Lung (tissue), 12 donors: Measurements from ENCODE around the gene DYNLRB1. TPM values are rescaled to one million over a fixed set of nuclear protein-coding genes. Genes with fewer than 3 reads are reported as not detected.

ENCODE experiments used
- ATAC-seq: fragments of 200-7000 bp; cut with Tn5 transposase; one replicate; pipeline ENCODE4 v1.9.1; 2020; ENCODE audit warnings: moderate number of reproducible peaks; ENCODE audit not compliant: insufficient read depth, low FRiP score
- DNase-seq, 3 donors: peaks; one replicate each; pipeline ENCODE4 v3.0.0-alpha.2; 2013 to 2017
- H3K27ac ChIP-seq, 2 donors: one replicate each; pipeline ENCODE4 v1.5.1; 2013; ENCODE audit warnings: mild to moderate bottlenecking in 2 of 2, moderate library complexity in 2 of 2, control low read depth in 1 of 2, inconsistent platforms in 1 of 2, low read depth in 1 of 2, low read length in 1 of 2
- H3K27me3 ChIP-seq, 3 donors: one replicate each; pipeline ENCODE4 v1.5.1; 2013; ENCODE audit warnings: low read length in 2 of 3; ENCODE audit not compliant: control insufficient read depth in 3 of 3, insufficient read depth in 3 of 3
- H3K36me3 ChIP-seq, 4 donors: one replicate each; pipeline ENCODE4 v1.5.1; 2013; ENCODE audit warnings: low read length in 4 of 4, mild to moderate bottlenecking in 1 of 4, moderate library complexity in 1 of 4; ENCODE audit not compliant: control insufficient read depth in 4 of 4, insufficient read depth in 4 of 4
- H3K4me1 ChIP-seq, 5 donors: one replicate each; pipeline ENCODE4 v1.5.1; 2013; ENCODE audit warnings: low read length in 5 of 5, mild to moderate bottlenecking in 2 of 5, moderate library complexity in 1 of 5; ENCODE audit not compliant: control insufficient read depth in 5 of 5, insufficient read depth in 5 of 5
- H3K4me3 ChIP-seq: one replicate; pipeline ENCODE4 v1.5.1; 2013; ENCODE audit warnings: mild to moderate bottlenecking, control low read depth, moderate library complexity
- H3K9ac ChIP-seq, 2 donors: one replicate each; pipeline ENCODE4 v1.5.1; 2013; ENCODE audit warnings: low read length in 2 of 2, control low read depth in 1 of 2; ENCODE audit not compliant: insufficient read depth in 1 of 2
- H3K9me3 ChIP-seq, 4 donors: one replicate each; pipeline ENCODE4 v1.5.1; 2013; ENCODE audit warnings: low read length in 3 of 4, mild to moderate bottlenecking in 1 of 4, moderate library complexity in 1 of 4; ENCODE audit not compliant: control insufficient read depth in 4 of 4, insufficient read depth in 3 of 4
- CTCF ChIP-seq: IDR thresholded peaks from 2 replicates; pipeline ENCODE4 v1.5.1; 2012; ENCODE audit warnings: mild to moderate bottlenecking; ENCODE audit errors: control extremely low read depth, extremely low read depth
- WGBS, 2 donors: extraction: QIAGEN DNeasy Blood & Tissue Kit; methylation state at CpG; one replicate each; pipeline ENCODE4 v1.1.7; 2013; 5-methylcytosine and 5-hydroxymethylcytosine counted together
- polyA plus RNA-seq, 2 donors: library from polyadenylated mRNA; stranded (reverse); fragments of 200-250 nt; gene quantifications; one replicate each; pipeline ENCODE4 v1.2.1, GENCODE V29; 2013
- total RNA-seq, 2 donors: library from RNA; depleted of rRNA in 1 of 2; stranded (reverse); fragments of >200 nt in 1 of 2; gene quantifications; one replicate each; pipeline ENCODE4 v1.2.1, GENCODE V29; 2014 to 2021
- donor health status: control.
- donor health status: control.
- donor health status: Bipolar disorder and iron deficiency.
- donor health status: healthy.
- donor health status: DM: yes; HTN: yes; CAD: no.

The DYNLRB1 gene
- total and polyA plus RNA-seq, 4 donors = 77.3 to 433 (median 156) TPM

GRCh38 chr20:34553366-34553867 lies 37.2 kb downstream of the DYNLRB1 start:
- WGBS, 2 donors = 41 to 77% methylated on average over 4 of the region's 4 CpGs
- ATAC-seq (no peak), DNase-seq (no peak)
- H3K9ac ChIP-seq = no peak overlapping the region
- H3K9me3 ChIP-seq = peaks cover 0 to 2% (median 0%) of the 10 kb centered on the region in 4 donors
- H3K27me3 ChIP-seq = no peaks in the 10 kb centered on the region
- H3K36me3 ChIP-seq = no peaks in the 10 kb centered on the region
- peaks cover 0 to 7% (median 0%) of the 10 kb centered on the region in 5 donors for H3K4me1 ChIP-seq
- H3K27ac ChIP-seq = peak overlapping the region in 1 of 2 donors; percentile 52
- no peak for TF ChIP-seq CTCF
- H3K4me3 ChIP-seq = no peak overlapping the region

GRCh38 chr20:34557936-34558319 lies 41.7 kb downstream of the DYNLRB1 start:
- ATAC-seq = no peak
- WGBS, 2 donors = 18 to 26% methylated on average over 11 of the region's 11 CpGs

GRCh38 chr20:34558320-34559218 lies 42.3 kb downstream of the DYNLRB1 start, which contains the start of gene MAP1LC3A:
Gene MAP1LC3A (plus strand): TSS chr20:34558718. CDS start chr20:34558869, 151 bp downstream.
- Histone ChIP-seq H3K27ac (peak within 1 kb of the TSS; percentile 94 to 95), H3K27me3 (no peaks in the 10 kb centered on the region), H3K4me1 (peaks cover 0 to 4% (median 0%) of the 10 kb centered on the region in 5 donors), H3K9me3 (no peaks in the 10 kb centered on the region), H3K4me3 (peak within 1 kb of the TSS; percentile 59), H3K36me3 (peaks cover 0 to 3% (median 0%) of the 10 kb centered on the region in 4 donors), H3K9ac (peak within 1 kb of the TSS; percentile 87 to 97)
- ATAC-seq (peak; percentile 92), DNase-seq (peak; percentile 95 to 96 (median 95))
- WGBS, 2 donors = 6 to 10% methylated on average over 88 to 103 of the region's 103 CpGs
- TF ChIP-seq CTCF = no peak

More at GRCh38 chr20:34557936-34558319, 41.7 kb downstream of the DYNLRB1 start:
- peak overlapping the region; percentile 94 to 95 for H3K27ac ChIP-seq
- H3K36me3 ChIP-seq = peaks cover 0 to 3% (median 0%) of the 10 kb centered on the region in 4 donors
- H3K27me3 ChIP-seq = no peaks in the 10 kb centered on the region
- no peak for TF ChIP-seq CTCF
- H3K4me3 ChIP-seq = peak overlapping the region; percentile 59
- DNase-seq = peak in 1 of 3 donors; percentile 30
- peaks cover 0 to 5% (median 0%) of the 10 kb centered on the region in 5 donors for H3K4me1 ChIP-seq
- H3K9me3 ChIP-seq = peaks cover 0 to 2% (median 0%) of the 10 kb centered on the region in 4 donors
- H3K9ac ChIP-seq = peak overlapping the region; percentile 87 to 97
